ENCODE data around the gene MRPL12.
A peak's percentile ranks its signal among the peaks of the same experiment; 100 is the strongest.

MRPL12 gene

DNA sequence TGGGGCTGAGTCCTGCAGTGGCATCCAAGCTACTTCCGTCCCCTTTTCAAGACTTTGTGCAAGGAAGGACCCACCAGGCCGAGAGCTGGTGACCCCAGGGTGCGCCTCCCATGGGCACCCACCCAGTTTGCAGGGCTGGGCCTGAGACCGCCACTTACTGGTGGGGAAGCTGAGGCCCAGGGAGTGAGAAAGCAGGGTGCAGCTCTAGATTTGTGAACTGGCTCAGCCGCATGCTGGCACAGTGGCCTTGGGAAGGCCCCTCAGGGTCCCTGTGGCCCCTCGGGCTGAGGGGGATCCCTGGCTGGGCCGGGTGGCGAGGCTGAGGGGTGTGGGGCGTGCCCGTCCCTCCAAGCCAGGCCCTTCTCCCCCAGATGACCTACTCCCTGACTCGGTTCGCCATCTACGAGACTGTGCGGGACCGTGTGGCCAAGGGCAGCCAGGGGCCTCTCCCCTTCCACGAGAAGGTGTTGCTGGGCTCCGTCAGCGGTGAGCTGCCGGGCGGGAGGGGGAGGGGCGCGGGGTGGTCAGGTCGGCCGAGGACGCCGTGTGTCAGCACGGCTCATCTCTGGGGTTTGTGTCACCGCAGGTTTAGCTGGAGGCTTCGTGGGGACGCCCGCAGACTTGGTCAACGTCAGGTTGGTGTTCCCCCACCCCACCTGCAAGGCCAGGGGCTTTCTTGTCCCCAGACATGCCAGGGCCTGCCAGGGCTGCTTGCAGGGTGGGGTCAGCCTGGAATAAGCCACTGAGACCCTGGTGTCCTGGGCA is 12.1 kb downstream of the MRPL12 start:
- no peak for DNase-seq (ENCODE audit: low read depth in 1 of 2, low spot score in 1 of 2)

DNA sequence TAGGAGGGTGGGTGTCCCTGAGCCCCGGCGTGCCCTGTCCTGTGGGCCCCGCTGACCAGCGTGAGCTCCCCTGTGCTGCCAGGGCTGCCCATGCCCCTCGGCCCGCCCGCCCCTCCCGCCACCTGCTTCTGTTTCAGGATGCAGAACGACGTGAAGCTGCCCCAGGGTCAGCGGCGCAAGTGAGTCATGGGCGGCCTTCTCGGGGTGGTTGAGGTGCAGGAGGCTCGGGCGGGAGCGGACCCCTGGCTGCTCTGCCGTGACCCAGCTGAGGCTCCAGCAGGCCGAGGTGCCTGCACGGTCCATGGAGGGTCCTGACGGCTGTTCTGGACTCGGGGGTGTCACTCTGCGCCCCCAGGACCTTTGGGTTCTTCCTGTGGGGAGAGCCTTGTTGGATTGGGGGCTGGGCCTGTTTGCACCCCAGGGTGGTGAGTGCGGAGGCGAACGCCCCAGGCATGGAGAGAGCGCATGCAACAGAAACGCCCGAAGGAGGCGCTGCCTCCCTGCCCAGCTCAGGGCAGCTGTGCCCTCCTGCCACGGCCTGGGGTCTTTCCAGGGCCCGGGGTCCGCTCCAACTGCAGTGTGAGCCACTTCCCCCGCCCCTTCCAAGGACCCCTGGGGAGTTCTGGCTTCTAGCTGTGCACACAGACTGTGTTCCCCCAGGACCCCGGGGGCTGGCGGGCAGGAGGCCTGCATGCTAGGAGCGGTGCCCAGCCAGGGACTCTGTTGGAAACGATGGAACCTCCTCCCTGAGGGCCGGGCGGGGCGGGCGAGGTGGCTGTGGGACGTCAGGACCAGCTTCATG is 12.9 kb downstream of the MRPL12 start:
- no peak for DNase-seq (ENCODE audit: low read depth in 1 of 2, low spot score in 1 of 2)

DNA sequence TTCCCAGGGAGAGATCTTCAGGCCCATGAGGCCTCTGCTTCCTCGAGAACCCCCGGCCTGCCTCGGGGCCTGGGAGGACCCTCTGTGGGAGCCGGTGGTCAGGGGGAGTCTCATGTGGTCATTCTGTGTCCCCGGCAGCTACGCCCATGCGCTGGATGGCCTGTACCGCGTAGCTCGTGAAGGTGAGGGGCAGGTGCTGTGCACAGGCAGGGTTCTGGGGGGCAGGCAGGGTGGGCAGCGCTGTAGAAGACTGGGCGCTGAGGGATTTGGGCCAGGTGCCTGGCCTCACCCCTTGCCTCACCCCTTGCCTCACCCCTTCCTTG is 13.5 kb downstream of the MRPL12 start:
- DNase-seq (ENCODE audit: low read depth in 1 of 2, low spot score in 1 of 2), result no peak

DNA sequence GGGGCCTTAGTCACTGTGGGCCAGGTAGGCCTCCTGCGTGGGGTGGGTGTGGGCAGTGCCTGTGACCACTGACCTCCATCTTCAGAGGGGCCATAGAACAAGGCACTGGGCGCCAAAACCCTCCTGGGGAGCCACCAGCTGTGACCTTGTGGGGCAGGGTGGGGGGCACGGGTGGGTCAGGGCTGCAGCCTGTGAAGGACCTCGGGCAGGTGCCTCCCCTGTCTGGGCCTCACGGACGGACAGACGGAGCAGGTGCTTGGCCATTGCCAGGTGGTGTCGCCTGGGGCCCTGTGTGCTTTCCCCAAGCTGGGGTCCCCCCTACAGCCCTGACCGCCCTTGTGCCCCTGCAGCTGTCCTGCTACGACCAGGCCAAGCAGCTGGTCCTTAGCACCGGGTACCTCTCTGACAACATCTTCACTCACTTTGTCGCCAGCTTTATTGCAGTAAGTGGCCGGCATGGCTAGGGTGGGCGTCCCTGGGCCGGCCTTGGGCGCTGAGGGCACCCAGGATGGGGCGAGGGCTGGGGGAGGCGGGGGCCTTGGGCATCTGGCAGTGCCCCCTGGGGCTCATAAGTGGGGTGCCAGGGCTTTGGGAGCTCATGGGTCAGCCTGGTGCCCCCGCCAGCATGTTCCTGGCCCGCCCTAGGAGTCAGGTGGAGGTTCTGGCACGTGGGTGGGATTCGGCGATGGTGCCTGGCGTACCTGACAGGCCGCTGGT is 14.0 kb downstream of the MRPL12 start:
- no peak for DNase-seq (ENCODE audit: low read depth in 1 of 2, low spot score in 1 of 2)

DNA sequence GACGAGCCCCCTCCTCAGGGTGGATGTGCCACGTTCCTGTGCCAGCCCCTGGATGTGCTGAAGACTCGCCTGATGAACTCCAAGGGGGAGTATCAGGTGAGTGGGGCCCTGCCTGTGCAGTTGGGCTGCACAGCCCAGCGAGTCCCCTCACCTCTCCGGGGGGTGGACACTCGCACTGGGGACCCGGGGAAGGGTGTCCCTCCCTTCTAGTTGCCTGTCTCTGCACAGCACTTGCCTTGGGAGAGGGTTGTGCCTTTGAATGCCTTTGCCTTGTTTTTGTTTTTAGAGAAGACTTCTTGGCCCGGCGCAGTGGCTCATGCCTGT is 14.6 kb downstream of the MRPL12 start:
- DNase-seq (ENCODE audit: low read depth in 1 of 2, low spot score in 1 of 2), result no peak

DNA sequence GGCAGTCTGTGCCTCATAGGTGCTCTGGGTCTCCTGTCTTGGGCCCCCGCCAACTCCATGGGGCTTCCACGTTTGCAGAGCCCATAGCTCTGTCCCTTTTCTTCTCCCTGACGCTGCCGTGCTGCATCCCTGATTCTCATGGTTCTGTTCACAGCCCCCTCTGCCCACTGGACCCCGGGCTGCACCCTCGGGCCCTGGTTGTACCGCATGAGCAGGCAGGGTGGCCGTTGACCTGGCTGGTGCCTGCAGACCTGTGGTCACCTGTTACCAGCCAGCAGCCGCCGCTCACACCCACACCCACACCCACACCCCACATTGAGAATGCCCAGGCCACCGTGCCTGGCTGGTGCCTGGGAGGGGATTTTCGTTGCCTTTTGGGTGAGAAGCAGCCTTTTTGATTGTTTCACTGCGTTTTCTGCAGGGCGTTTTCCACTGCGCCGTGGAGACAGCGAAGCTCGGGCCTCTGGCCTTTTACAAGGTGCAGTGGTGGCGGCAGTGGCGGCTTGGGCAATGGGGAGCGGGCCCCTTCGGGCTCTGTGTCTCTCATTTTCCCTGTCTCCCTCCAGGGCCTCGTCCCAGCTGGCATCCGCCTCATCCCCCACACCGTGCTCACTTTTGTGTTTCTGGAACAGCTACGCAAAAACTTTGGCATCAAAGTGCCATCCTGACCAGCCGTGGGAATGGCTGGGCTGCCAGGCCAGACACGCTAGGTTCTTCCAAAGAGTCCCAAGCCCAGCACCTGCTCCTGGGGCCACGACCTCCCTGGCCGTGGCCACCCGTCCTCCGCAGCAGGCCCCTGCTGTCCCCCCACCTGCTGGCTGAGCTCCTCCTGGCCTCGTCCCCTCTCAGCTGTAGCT is 16.5 kb downstream of the MRPL12 start:
- no peak for DNase-seq (ENCODE audit: low read depth in 1 of 2, low spot score in 1 of 2)

DNA sequence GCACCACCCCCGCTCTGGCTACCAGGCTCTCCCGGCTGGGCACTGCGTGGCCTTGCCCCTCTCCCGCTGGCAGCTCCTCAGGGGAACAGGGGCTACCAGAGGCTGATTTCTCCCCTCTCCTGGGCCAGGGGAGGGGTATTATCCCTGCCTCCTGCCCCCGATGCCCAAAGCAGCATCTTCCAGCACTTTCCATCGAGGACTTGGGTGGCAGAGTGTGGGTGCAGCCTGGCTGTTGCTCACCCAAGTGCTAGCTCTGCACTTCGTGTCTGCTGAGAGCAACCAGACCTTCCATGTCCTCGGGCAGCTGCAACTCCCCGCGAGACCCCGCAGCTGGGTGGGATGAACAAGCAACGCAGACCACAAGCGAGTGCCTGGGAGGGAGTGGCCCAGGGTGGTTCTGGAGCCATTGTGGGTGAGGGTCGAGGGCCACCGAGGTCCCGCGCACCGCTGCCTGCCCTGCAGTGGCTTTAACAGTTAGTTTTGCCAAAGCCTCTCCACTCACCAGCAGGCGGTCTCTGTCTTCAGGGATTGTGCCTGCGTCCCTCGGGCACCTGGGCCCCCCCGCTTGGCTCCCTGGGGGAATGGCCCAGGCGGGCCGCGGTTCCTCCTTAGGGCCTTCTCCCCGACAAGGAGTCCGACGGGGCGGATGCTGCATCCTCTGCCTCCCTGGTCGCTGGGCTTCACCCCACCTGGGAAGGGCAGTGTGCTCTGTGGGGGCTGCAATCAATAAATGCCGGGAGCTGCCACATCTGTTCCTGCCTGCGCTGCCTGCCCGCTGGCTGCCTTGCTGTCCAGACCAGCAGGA is 17.3 kb downstream of the MRPL12 start:
- no peak for DNase-seq (ENCODE audit: low read depth in 1 of 2, low spot score in 1 of 2)

DNA sequence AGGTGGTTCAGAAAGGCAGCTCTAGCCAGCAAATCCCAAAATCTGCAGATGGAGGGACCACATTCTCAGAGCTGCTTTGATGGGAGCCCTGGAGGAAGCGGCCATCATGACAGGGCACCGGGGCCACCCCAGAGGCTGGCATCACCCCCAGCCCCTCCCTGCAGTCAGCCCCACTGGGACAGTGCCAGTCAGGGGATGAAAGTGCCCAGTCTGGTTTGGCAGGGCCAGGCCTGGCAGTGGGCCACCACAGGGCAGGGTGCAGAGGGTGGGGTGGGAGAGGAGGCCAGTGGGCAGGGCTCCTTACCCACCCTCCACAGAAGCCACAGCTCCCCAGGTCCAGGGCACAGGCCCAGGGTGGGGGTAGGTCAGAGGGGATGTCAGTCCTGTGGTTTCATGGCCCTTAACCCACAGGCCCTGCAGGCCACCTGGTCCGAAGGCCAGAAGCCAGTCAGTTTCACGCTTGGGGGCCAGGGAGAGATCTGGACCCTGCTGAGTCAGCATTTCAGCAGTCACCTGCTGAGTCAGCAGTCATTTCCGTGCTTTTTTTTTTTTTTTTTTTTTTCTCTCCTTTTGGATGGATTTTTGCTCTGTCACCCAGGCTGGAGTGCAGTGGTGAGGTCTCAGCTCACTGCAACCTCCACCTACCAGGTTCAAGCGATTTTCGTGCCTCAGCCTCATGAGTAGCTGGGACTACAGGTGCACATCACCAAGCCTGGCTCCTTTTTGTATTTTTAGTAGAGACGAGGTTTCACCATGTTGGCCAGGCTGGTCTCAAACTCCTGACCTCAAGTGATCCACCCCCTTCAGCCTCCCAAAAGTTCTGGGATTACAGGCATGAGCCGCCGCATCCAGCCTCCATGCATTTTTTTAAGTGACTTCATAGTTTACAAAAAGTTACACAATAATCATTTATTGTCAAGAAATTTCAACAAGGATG is 19.3 kb downstream of the MRPL12 start:
- DNase-seq (ENCODE audit: low read depth in 1 of 2, low spot score in 1 of 2), result no peak

DNA sequence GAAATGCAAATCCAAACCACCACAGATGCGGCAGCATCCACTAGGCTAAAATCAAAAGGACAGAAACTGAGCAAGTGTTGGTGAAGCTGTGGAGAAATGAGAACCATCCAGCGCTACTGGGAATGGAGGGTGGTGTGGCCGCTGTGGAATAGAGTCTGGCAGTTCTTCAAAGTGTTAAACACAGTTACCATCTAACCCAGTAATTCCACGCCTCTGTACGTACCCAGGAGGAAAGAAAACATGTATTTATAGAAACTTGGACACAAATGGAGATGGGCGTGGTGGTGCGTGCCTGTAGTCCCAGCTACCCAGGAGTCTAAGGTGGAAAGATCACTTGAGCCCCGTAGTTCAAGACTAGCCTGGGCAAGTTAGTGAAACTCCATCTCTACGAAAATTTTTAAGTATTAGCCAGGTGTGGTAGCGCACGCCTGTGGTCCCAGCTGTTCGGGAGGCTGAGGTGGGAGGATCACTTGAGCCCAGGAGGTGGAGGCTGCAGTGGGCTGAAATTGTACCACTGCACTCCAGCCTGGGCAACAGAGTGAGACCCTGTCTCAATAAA is 20.6 kb downstream of the MRPL12 start:
- DNase-seq (ENCODE audit: low read depth in 1 of 2, low spot score in 1 of 2), result no peak

DNA sequence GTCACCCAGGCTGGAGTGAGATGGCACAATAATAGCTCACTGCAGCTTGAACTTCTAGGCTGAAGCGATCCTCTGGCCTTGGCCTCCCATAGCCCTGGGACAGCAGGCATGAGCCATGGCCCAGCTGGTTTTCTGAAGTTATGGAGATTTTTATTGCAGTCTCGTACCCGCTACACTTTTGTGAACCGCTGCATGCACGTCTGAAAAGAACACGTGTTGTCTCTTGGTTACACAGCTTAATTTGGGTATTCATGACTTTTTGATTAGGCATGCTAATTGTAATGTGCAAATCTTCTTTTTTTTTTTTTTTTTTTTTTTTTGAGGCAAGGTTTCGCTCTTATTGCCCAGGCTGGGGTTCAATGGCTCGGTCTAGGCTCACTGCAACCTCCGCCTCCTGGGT is 22.3 kb downstream of the MRPL12 start:
- no peak for DNase-seq (ENCODE audit: low read depth in 1 of 2, low spot score in 1 of 2)

DNA sequence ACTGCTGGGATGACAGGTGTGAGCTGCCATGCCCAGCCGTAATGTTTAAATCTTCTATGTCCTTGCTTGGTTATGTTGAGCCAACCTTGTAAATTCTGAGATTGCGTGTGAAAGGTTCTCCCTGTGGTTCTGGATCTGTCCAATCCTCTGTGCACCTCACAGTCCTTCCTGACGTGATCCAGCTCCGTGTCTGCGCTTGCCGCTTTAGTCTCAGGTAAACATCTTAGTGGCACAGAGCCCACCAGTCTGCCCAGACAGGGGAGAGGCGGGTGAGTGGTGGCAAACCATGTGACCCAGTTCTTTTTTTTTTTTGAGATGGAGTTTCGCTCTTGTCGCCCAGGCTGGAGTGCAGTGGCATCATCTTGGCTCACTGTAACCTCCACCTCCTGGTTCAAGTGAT is 22.8 kb downstream of the MRPL12 start:
- DNase-seq (ENCODE audit: low read depth in 1 of 2, low spot score in 1 of 2), result no peak

DNA sequence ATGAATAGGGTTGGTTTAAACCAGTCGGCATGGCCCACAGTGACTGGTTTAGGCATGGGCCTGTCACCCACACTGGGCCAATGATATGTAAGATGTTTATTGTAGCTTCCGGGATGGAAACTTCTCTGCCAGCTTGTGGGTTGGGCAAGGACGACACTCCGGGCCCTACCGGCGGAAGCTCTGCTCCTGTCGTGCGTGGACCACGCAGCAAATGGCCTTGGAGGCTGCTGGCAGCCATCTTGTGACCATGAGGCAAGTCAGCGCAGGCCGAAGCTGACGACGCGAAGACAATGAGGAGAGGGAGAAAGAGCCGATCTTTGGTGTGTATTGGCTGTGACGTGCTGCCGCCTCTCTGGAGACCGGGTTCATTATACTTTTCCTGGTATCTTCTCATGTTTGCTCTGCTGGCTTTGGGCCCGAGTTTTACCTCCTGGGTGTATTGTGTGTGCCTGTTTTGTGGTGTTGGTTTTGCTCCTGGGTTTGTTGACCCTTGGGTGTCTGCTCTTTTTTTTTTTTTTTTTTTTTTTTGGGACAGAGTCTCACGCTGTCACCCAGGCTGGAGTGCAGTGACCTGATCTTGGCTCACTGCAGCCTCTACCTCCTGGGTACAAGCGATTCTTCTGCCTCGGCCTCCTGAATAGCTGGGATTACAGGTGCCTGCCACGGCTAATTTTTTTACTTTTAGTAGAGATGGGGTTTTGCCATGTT is 24.3 kb downstream of the MRPL12 start:
- DNase-seq (ENCODE audit: low read depth in 1 of 2, low spot score in 1 of 2), result no peak

DNA sequence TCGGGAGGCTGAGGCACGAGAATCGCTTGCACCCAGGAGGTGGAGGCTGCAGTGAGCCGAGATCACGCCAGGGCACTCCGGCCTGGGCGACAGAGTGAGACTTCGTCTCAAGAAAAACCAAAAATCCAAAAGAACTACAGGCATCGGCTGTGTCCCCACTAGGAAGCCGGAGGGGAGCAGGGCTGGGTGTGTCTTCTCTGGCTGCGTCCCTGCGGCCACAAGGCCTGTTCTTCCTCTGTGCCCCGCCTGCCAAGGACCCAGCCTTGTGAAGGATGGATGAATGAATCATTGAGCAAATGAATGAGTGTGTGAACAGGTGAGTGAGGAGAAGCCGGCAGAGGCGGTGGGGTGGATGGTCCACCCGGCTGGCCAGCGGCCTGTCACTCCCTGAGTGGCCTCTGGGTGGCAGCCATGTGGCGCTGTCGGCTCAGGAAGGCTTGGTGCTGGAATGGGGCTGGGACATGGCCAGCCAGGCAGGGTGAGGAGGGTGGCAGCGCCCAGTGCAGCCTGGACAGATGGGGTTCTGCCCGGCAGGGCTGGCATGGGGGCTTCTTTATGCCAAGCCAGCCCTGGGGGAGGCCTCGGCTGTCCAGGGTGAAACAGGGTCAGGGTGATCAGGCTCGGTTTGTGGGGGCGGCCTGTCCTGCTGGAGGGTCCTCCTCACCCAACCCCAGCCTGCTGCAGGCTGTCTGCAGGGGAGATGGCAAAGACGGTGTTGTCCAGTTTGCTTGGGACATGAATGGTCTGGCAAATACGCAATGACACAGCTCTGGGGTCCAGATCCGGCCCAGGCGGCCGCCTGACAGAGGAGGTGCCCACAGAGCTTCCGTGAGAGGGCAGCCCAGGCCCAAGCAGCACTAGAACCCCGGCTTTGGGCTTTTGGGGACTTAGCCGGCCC is 30.6 kb downstream of the MRPL12 start:
- DNase-seq (ENCODE audit: low read depth in 1 of 2, low spot score in 1 of 2), result peak in 1 of 2 donors; percentile 55

DNA sequence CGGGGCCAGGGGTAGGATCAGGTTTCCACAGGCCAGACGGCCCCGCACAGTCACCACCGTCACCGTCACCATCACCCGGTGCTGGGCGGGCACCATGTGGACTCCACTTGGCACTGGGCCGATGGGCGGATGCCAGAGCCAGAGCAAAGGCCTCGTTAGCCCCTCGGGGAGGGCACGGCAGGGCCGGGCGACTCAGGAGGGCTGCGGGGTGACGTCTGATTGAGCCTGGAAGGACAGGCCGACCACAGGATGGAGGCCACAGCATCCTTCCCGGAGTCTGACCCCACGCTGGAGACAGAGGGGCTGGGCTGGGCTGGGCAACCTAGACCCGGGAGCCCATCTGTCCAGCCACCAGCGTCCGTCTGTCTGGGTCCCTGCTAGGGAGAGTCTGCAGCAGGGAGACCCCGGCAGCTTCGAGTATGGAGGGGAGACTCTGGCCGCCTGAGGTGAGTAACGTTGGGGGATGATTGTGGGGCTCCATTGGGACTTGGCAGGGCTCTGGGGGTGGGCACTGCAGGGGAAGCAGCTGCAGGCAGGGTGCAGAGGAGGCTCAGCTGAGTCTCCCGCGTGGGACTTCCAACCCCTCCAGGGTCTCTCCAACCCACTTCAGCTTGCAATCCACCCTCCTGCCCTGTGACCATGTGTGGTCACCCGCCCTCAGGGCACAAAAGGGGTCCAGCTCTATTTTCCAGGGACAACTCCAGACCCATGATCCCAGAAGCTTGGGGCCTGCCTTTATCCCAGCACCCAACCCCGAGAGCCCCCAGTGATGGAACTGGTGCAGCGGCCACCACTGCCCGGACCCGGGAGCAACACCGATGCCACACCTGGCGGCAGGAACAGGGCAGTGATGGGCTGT is 31.5 kb downstream of the MRPL12 start:
- DNase-seq (ENCODE audit: low read depth in 1 of 2, low spot score in 1 of 2), result no peak

DNA sequence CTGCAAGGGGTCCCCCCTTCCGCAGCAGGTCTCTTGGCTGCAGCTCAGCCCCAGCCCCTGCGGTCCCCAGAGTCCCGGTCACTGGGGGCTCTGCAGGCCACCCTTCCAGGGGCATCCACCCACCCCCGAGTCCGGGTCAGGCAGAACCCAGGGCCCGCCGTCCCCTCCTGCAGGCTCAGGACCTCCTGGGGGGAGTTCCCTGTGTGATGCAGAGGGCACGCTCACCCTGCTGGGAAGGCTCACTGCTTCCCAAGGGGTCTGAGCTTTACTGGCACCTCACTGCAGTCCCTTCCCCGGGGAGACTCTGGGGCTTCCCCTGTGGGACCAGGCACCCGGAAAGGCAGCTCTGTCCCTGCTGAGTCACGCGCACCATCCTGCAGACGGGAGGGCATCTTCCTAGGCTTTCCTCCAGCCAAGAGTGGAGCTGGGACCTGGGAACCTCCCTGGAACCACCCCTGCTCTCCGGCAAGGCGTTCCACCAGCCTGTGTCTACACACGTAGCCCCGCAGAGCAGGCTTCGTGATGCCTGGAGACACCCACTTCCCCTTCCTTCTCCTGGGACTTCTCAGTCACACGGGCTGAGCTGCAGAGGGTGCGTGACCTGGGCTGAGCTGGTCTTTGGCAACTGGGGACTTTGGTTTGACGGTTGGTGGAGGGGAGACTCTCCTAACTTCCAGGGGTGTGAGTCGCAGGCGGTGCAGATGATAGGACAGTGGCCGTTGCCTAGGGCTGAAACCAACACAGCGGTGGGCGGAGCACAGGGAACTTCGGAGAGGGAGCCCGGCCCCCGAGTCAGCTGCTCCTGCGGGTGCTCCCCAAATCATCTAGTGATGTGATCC is 32.3 kb downstream of the MRPL12 start:
- DNase-seq (ENCODE audit: low read depth in 1 of 2, low spot score in 1 of 2), result no peak
